Pancreas (tissue), 10 donors: ENCODE results near the gene ADSS2. TPM values are rescaled to one million over a fixed set of nuclear protein-coding genes. Genes with fewer than 3 reads are reported as not detected.

Experiments
- ATAC-seq, 4 donors: fragments of 200-7000 bp; cut with Tn5 transposase; one replicate each; pipeline versions ENCODE4 v1.8.0 to v1.9.1; 2020; ENCODE audit warnings: mild to moderate bottlenecking in 4 of 4, moderate library complexity in 4 of 4
- DNase-seq, 6 donors: peaks; one replicate each; pipeline ENCODE4 v3.0.0-alpha.2; 2020
- FAIRE-seq: peaks from 2 replicates; lab custom pipeline; 2012; peaks lifted over from hg19 to GRCh38; lab: Jason Lieb, UNC
- H3K27ac ChIP-seq, 4 donors: fragments of 200-600 bp; sonication (generic); 1 replicate in 3 of 4; 2 replicates in 1 of 4; pipeline versions ENCODE4 v1.5.0 to v1.8.0; 2020
- H3K27me3 ChIP-seq, 4 donors: fragments of 200-600 bp; one replicate each; pipeline ENCODE4 v1.8.0; 2021
- H3K36me3 ChIP-seq, 3 donors: fragments of 200-600 bp; sonication (generic) in 1 of 3; one replicate each; pipeline versions ENCODE4 v1.5.0 to v1.8.0; 2020 to 2021
- H3K4me1 ChIP-seq, 3 donors: fragments of 200-600 bp; one replicate each; pipeline ENCODE4 v1.8.0; 2021
- H3K4me3 ChIP-seq, 4 donors: fragments of 200-600 bp; sonication (generic) in 2 of 4; one replicate each; pipeline versions ENCODE4 v1.5.0 to v1.8.0; 2020 to 2021
- H3K9me3 ChIP-seq, 4 donors: fragments of 200-600 bp; one replicate each; pipeline ENCODE4 v1.8.0; 2021
- CTCF ChIP-seq, 4 donors: fragments of 200-600 bp; sonication (generic) in 3 of 4; IDR thresholded peaks; one replicate each; pipeline versions ENCODE4 v1.5.0 to v1.8.0; 2021; ENCODE audit warnings: antibody characterized with exemption in 4 of 4
- WGBS, 2 donors: extraction: QIAGEN DNeasy Blood & Tissue Kit; methylation state at CpG; one replicate each; pipeline ENCODE4 v1.1.7; 2013; 5-methylcytosine and 5-hydroxymethylcytosine counted together
- intact Hi-C, 3 donors: fragments of 100-400 bp; cut with DNase I; formaldehyde crosslinking; loops; one replicate each; pipeline versions ENCODE4 v1.11.1 to v1.14.2; 2022
- polyA plus RNA-seq, 2 donors: library from polyadenylated mRNA; stranded (reverse); fragments of 200-250 nt; gene quantifications; one replicate each; pipeline ENCODE4 v1.2.3, GENCODE V29; 2013
- total RNA-seq, 6 donors: library from RNA; stranded (reverse); fragmentation: NEBNext Ultra II Directional in 4 of 6; extraction: Animal tissue kit (Norgen Biotek cat#: 25700) in 4 of 6; gene quantifications; one replicate each; pipeline versions ENCODE4 v1.2.1 to v1.2.4, GENCODE V29; 2021 to 2023
- donor health status: healthy with polysubstance abuse.
- donor health status: DM: no; HTN: no; CAD: no; lungs with moderate emphysema.
- donor health status: DM: no; HTN: no; CAD: no.
- donor health status: control.
- donor health status: control.
- donor health status: Bipolar disorder and iron deficiency.
- donor health status: DM: yes; HTN: yes; CAD: no.
- donor health status: DM: no; HTN: no; CAD: no.
- donor health status: DM: no; HTN: no; CAD: no.
- donor health status: DM: yes; HTN: yes; CAD: no.

The ADSS2 gene
- total and polyA plus RNA-seq, 8 donors, result 8.6 to 21.9 (median 14.5) TPM

- Histone ChIP-seq H3K27ac (no peak overlapping the region), H3K4me1 (peaks cover 0 to 6% (median 5%) of the 10 kb centered on the region in 3 donors), H3K27me3 (no peaks in the 10 kb centered on the region), H3K4me3 (no peak overlapping the region), H3K9me3 (no peaks in the 10 kb centered on the region), H3K36me3 (no peaks in the 10 kb centered on the region)
- DNase-seq (no peak), ATAC-seq (no peak), FAIRE-seq (no peak)
- no peak for TF ChIP-seq CTCF (IDR thresholded peaks at IDR 0.05)
- intact Hi-C loops, result no loop called here
- WGBS, 2 donors, result 98% methylated on average over 4 of the region's 4 CpGs
These were observed 7.1 kb upstream of the ADSS2 start for GRCh38 chr1:244458781-244459180.

GRCh38 chr1:244456586-244456985, 4.9 kb upstream of the ADSS2 start:
- TF ChIP-seq CTCF (IDR thresholded peaks at IDR 0.05), result no peak
- Histone ChIP-seq H3K36me3 (no peaks in the 10 kb centered on the region), H3K27me3 (no peaks in the 10 kb centered on the region), H3K27ac (no peak overlapping the region), H3K4me3 (no peak overlapping the region), H3K9me3 (no peaks in the 10 kb centered on the region), H3K4me1 (peaks cover 0 to 12% (median 9%) of the 10 kb centered on the region in 3 donors)
- DNase-seq (no peak), FAIRE-seq (no peak), ATAC-seq (no peak)
- WGBS, 2 donors, result 92 to 98% methylated on average over 1 of the region's 1 CpG
- intact Hi-C loops, result no loop called here

GRCh38 chr1:244454412-244454811, 2.7 kb upstream of the ADSS2 start:
- H3K27me3 ChIP-seq, result no peaks in the 10 kb centered on the region
- H3K9me3 ChIP-seq, result no peaks in the 10 kb centered on the region
- ATAC-seq (no peak), DNase-seq (no peak), FAIRE-seq (no peak)
- H3K27ac ChIP-seq, result peak overlapping the region in 2 of 4 donors; percentile 60 to 64
- intact Hi-C loops, result no loop called here
- peaks cover 0 to 16% (median 7%) of the 10 kb centered on the region in 3 donors for H3K4me1 ChIP-seq
- H3K36me3 ChIP-seq, result no peaks in the 10 kb centered on the region
- no peak for TF ChIP-seq CTCF (IDR thresholded peaks at IDR 0.05)
- no peak overlapping the region for H3K4me3 ChIP-seq
- WGBS, 2 donors, result 26 to 34% methylated on average over 6 of the region's 6 CpGs

- intact Hi-C loops, result no loop called here
- peak overlapping the region; percentile 58 to 85 (median 69) for H3K4me3 ChIP-seq
These were observed 464 bp upstream of the ADSS2 start for GRCh38 chr1:244451951-244452795.

More at GRCh38 chr1:244451951-244452795, 464 bp upstream of the ADSS2 start:
- no peaks in the 10 kb centered on the region for H3K27me3 ChIP-seq
- H3K36me3 ChIP-seq, result no peaks in the 10 kb centered on the region
- DNase-seq (peak; percentile 98 to 100 (median 99)), ATAC-seq (peak; percentile 94 to 98 (median 96)), FAIRE-seq (peak; percentile 97)
- peak; percentile 18 to 42 (median 30) for TF ChIP-seq CTCF (IDR thresholded peaks at IDR 0.05)
- H3K9me3 ChIP-seq, result no peaks in the 10 kb centered on the region
- H3K27ac ChIP-seq, result peak overlapping the region; percentile 64 to 94 (median 91)
- WGBS, 2 donors, result 4 to 7% methylated on average over 37 to 47 of the region's 47 CpGs
- peaks cover 0 to 22% (median 11%) of the 10 kb centered on the region in 3 donors for H3K4me1 ChIP-seq
